Peyer's patch (tissue), 4 donors: ENCODE data around the gene BAHD1.

Source experiments
- POLR2A ChIP-seq, 2 donors: fragments of 450-650 bp; IDR thresholded peaks; one replicate each; pipeline ENCODE4 v1.5.1; 2017; ENCODE audit warnings: antibody characterized with exemption in 2 of 2, mild to moderate bottlenecking in 2 of 2, moderate library complexity in 2 of 2
- TF ChIP-seq, protein P1 (sequence below), 6 experiments: fragments of 450-650 bp in 4 of 6; fragments of 200-600 bp in 2 of 6; sonication (generic) in 1 of 6; IDR thresholded peaks; one replicate each; pipeline ENCODE4 v1.5.1; 2017 to 2019; ENCODE audit warnings: antibody characterized with exemption in 6 of 6, mild to moderate bottlenecking in 3 of 6, moderate library complexity in 1 of 6

GRCh38 chr15:40415226-40415625 is 25.5 kb upstream of the BAHD1 start:
- TF ChIP-seq POLR2A (IDR thresholded peaks at IDR 0.05): no peak
- TF ChIP-seq, protein P1, sequence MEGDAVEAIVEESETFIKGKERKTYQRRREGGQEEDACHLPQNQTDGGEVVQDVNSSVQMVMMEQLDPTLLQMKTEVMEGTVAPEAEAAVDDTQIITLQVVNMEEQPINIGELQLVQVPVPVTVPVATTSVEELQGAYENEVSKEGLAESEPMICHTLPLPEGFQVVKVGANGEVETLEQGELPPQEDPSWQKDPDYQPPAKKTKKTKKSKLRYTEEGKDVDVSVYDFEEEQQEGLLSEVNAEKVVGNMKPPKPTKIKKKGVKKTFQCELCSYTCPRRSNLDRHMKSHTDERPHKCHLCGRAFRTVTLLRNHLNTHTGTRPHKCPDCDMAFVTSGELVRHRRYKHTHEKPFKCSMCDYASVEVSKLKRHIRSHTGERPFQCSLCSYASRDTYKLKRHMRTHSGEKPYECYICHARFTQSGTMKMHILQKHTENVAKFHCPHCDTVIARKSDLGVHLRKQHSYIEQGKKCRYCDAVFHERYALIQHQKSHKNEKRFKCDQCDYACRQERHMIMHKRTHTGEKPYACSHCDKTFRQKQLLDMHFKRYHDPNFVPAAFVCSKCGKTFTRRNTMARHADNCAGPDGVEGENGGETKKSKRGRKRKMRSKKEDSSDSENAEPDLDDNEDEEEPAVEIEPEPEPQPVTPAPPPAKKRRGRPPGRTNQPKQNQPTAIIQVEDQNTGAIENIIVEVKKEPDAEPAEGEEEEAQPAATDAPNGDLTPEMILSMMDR (IDR thresholded peaks at IDR 0.05): no peak
